HAP-1 (cell line): ENCODE data around the gene NOL4L.

Source experiments
- DNase-seq, 2 experiments: peaks; one replicate each; pipeline ENCODE4 v3.0.0-alpha.2; 2016 to 2020; ENCODE audit warnings: low spot score in 2 of 2
- H3K27me3 ChIP-seq: fragments of 250-450 bp; sonication (Bioruptor Pico); 2 replicates; pipeline ENCODE4 v1.5.1; 2020; ENCODE audit warnings: low read depth, mild to moderate bottlenecking, moderate library complexity
- H3K36me3 ChIP-seq: fragments of 250-450 bp; sonication (Bioruptor Pico); replicated peaks from 2 replicates; pipeline ENCODE4 v1.5.1; 2020; ENCODE audit warnings: mild to moderate bottlenecking
- H3K4me1 ChIP-seq: fragments of 250-450 bp; sonication (Bioruptor Pico); 2 replicates; pipeline ENCODE4 v1.5.1; 2020; ENCODE audit warnings: mild to moderate bottlenecking
- H3K4me3 ChIP-seq: fragments of 250-450 bp; sonication (Bioruptor Pico); 2 replicates; pipeline ENCODE4 v1.5.1; 2020; ENCODE audit warnings: mild to moderate bottlenecking, moderate library complexity
- H3K9me3 ChIP-seq: fragments of 250-450 bp; sonication (Bioruptor Pico); 2 replicates; pipeline ENCODE4 v1.5.1; 2020; ENCODE audit warnings: mild to moderate bottlenecking, moderate library complexity
- in situ Hi-C: fragments of 300-500 bp; cut with MboI; formaldehyde crosslinking; loops from 3 replicates; pipeline ENCODE4 v1.14.3; 2020; ENCODE audit warnings: low sequenced_read_pairs, inconsistent platforms, mixed read lengths

Gene NOL4L

GRCh38 chr20:32449057-32449889 is 135.9 kb downstream of the NOL4L start:
- DNase-seq, result no peak
- Histone ChIP-seq H3K27me3 (no peaks in the 10 kb centered on the region), H3K36me3 (peaks cover 27% of the 10 kb centered on the region), H3K9me3 (no peaks in the 10 kb centered on the region), H3K4me3 (no peak overlapping the region), H3K4me1 (no peaks in the 10 kb centered on the region)
- in situ Hi-C loops, result no loop called here

- Histone ChIP-seq H3K9me3 (no peaks in the 10 kb centered on the region), H3K4me3 (no peak overlapping the region), H3K27me3 (no peaks in the 10 kb centered on the region), H3K36me3 (peaks cover 27% of the 10 kb centered on the region), H3K4me1 (no peaks in the 10 kb centered on the region)
- in situ Hi-C loops, result no loop called here
- DNase-seq, result no peak
These were observed 136.7 kb downstream of the NOL4L start for GRCh38 chr20:32448306-32449056.

- in situ Hi-C loops, result no loop called here
- Histone ChIP-seq H3K4me1 (no peaks in the 10 kb centered on the region), H3K4me3 (no peak overlapping the region), H3K36me3 (peaks cover 24% of the 10 kb centered on the region), H3K9me3 (no peaks in the 10 kb centered on the region), H3K27me3 (no peaks in the 10 kb centered on the region)
- no peak for DNase-seq
These were observed 137.8 kb downstream of the NOL4L start for GRCh38 chr20:32447136-32448027.

GRCh38 chr20:32446301-32447100 is 138.6 kb downstream of the NOL4L start:
- peaks cover 19% of the 10 kb centered on the region for H3K36me3 ChIP-seq
- no peak for DNase-seq

GRCh38 chr20:32445539-32446273 is 139.4 kb downstream of the NOL4L start:
- in situ Hi-C loops, result no loop called here
- no peak for DNase-seq
- no peaks in the 10 kb centered on the region for H3K27me3 ChIP-seq
- H3K4me1 ChIP-seq, result peaks cover 5% of the 10 kb centered on the region
- H3K4me3 ChIP-seq, result no peak overlapping the region
- peaks cover 17% of the 10 kb centered on the region for H3K36me3 ChIP-seq
- H3K9me3 ChIP-seq, result no peaks in the 10 kb centered on the region

More at GRCh38 chr20:32446301-32447100, 138.6 kb downstream of the NOL4L start:
- Histone ChIP-seq H3K9me3 (no peaks in the 10 kb centered on the region), H3K27me3 (no peaks in the 10 kb centered on the region), H3K4me3 (no peak overlapping the region), H3K4me1 (no peaks in the 10 kb centered on the region; the same call in 1 of the 2 replicates)
- in situ Hi-C loops, result no loop called here

GRCh38 chr20:32444474-32445220 is 140.5 kb downstream of the NOL4L start:
- Histone ChIP-seq H3K36me3 (peaks cover 17% of the 10 kb centered on the region), H3K4me3 (no peak overlapping the region), H3K9me3 (no peaks in the 10 kb centered on the region), H3K27me3 (no peaks in the 10 kb centered on the region), H3K4me1 (peaks cover 6% of the 10 kb centered on the region)
- DNase-seq, result no peak
- in situ Hi-C loops, result no loop called here

- Histone ChIP-seq H3K4me1 (peaks cover 6% of the 10 kb centered on the region), H3K9me3 (no peaks in the 10 kb centered on the region), H3K36me3 (peaks cover 21% of the 10 kb centered on the region), H3K4me3 (no peak overlapping the region), H3K27me3 (no peaks in the 10 kb centered on the region)
- no peak for DNase-seq
- in situ Hi-C loops, result no loop called here
These were observed 141.7 kb downstream of the NOL4L start for GRCh38 chr20:32443386-32443974.

- peaks cover 6% of the 10 kb centered on the region for H3K4me1 ChIP-seq
- H3K36me3 ChIP-seq, result peaks cover 23% of the 10 kb centered on the region
- in situ Hi-C loops, result no loop called here
These were observed 142.3 kb downstream of the NOL4L start for GRCh38 chr20:32442630-32443373.

GRCh38 chr20:32441638-32442037 is 143.5 kb downstream of the NOL4L start:
- Histone ChIP-seq H3K27me3 (no peaks in the 10 kb centered on the region), H3K36me3 (peaks cover 32% of the 10 kb centered on the region), H3K4me1 (peaks cover 6% of the 10 kb centered on the region), H3K9me3 (no peaks in the 10 kb centered on the region), H3K4me3 (no peak overlapping the region)
- in situ Hi-C loops, result no loop called here
- DNase-seq, result no peak

More at GRCh38 chr20:32442630-32443373, 142.3 kb downstream of the NOL4L start:
- Histone ChIP-seq H3K4me3 (no peak overlapping the region), H3K27me3 (no peaks in the 10 kb centered on the region), H3K9me3 (no peaks in the 10 kb centered on the region)
- DNase-seq, result no peak

- H3K4me1 ChIP-seq, result peaks cover 6% of the 10 kb centered on the region
- H3K36me3 ChIP-seq, result peaks cover 33% of the 10 kb centered on the region
- H3K9me3 ChIP-seq, result no peaks in the 10 kb centered on the region
- H3K4me3 ChIP-seq, result no peak overlapping the region
- in situ Hi-C loops, result no loop called here
- DNase-seq, result no peak
- no peaks in the 10 kb centered on the region for H3K27me3 ChIP-seq
These were observed 144.4 kb downstream of the NOL4L start for GRCh38 chr20:32440758-32441078.

- Histone ChIP-seq H3K4me1 (peaks cover 6% of the 10 kb centered on the region), H3K9me3 (no peaks in the 10 kb centered on the region), H3K4me3 (no peak overlapping the region), H3K36me3 (peaks cover 34% of the 10 kb centered on the region), H3K27me3 (no peaks in the 10 kb centered on the region)
- in situ Hi-C loops, result no loop called here
- DNase-seq, result no peak
These were observed 144.9 kb downstream of the NOL4L start for GRCh38 chr20:32440069-32440757.
